ENCODE measurements around the gene L1CAM.

Gene L1CAM, protein sequence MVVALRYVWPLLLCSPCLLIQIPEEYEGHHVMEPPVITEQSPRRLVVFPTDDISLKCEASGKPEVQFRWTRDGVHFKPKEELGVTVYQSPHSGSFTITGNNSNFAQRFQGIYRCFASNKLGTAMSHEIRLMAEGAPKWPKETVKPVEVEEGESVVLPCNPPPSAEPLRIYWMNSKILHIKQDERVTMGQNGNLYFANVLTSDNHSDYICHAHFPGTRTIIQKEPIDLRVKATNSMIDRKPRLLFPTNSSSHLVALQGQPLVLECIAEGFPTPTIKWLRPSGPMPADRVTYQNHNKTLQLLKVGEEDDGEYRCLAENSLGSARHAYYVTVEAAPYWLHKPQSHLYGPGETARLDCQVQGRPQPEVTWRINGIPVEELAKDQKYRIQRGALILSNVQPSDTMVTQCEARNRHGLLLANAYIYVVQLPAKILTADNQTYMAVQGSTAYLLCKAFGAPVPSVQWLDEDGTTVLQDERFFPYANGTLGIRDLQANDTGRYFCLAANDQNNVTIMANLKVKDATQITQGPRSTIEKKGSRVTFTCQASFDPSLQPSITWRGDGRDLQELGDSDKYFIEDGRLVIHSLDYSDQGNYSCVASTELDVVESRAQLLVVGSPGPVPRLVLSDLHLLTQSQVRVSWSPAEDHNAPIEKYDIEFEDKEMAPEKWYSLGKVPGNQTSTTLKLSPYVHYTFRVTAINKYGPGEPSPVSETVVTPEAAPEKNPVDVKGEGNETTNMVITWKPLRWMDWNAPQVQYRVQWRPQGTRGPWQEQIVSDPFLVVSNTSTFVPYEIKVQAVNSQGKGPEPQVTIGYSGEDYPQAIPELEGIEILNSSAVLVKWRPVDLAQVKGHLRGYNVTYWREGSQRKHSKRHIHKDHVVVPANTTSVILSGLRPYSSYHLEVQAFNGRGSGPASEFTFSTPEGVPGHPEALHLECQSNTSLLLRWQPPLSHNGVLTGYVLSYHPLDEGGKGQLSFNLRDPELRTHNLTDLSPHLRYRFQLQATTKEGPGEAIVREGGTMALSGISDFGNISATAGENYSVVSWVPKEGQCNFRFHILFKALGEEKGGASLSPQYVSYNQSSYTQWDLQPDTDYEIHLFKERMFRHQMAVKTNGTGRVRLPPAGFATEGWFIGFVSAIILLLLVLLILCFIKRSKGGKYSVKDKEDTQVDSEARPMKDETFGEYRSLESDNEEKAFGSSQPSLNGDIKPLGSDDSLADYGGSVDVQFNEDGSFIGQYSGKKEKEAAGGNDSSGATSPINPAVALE

DNA sequence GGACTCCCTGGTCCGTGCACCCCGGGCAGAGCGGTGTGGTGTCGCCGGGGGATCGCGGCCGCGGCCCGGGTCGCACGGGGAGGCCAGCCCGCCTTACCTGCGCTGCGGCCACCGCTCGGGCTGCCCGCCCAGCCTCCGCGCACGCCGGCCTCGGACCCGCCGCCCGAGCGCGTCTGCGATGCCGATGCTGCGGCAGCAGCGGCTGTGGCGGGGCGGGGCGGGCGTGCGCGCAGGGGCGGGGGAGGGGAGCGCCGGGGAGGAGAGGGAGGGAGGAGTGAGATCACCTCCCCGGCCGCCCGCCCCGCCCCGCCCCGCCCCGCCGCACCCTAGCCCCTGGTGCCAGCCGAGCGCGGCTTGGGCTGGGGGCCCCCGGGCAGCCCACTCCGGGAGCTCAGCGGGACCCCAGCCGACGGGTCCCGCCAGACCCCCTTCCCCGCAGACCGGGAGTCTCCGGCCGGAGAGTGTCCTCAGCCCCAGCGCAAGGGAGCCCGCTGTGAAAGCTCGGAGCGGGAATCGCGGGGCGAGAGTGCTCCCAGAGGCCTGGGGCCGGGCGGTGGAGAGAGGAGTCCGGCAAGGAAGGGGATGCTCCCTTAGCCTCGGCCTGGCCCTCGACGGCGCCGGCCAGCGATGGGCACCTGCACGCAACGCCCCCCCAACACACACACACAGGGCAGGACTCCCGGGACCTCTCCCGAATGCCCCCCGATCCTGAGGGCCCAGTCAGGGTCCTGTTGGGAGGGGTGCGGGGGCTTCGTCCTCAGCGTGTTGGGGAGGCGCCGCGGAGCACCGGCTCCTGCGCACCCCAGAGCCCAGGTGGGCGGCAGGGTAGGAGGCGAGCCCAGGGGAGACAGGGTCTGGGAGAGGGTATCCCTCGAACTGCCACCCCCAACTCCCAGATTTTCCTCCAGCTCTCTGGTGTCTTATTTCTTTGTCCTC, at the start of gene L1CAM:
Gene L1CAM, minus strand, starts transcription at position 206 of the 936 bp plus-strand sequence. CDS start 10,337 bp downstream, outside the sequence.
- DNase-seq (ENCODE audit: low spot score): no peak

DNA sequence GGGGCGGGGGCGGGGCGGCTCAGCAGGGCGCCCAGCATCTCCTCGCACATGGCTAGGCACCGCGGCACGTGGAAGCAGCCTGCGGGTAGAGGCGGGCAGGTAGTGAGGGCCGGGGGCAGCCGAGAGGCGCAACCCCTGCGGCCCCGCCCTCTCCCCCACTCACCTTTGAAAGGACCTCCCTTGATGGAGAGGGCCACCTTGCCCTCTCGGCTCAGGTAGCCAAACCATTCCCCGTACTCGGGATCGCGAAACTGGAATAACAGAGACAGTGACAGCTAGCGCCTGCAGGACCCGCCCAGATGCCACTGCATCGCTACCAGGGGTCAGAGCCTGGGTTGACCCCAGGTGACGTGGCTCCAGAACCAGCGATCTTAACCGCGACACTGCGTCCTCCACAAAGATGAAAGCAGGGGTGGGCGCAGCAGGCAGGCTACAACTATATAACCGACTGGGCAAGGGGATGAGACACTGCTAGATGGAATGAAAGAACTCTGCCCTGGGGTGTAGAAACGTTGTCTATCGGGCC, 49.4 kb upstream of the L1CAM start:
- peak; percentile 52 for DNase-seq (ENCODE audit: low spot score)

DNA sequence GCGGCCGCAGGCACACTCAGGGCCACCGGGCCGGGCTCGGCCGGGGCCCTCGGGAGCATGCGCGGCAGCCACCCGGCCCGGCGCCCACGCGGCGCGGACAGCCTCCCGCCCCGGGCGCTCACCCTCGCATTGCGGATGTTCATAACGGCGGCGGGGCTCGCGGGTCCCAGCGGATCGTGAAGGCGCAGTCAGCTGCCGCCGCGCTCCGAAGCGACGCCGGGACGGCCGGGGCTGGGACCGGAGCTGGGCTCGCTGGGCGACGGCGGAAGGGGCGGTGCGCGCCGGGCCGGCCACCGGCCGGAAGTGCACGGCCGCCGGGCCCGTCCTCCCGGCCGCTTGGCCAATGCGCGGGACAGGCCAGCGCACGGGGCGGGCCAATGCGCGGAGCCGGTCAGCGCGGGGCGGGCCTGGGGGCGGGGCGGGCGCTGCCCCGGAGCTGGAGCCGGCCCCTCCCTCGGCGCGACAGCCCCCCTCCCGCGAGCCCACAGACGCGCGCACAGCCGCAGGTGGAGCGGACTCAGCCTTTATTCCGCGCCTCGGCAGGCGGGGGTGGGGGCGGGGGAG, 48.9 kb upstream of the L1CAM start, which contains the start of gene NAA10:
Gene NAA10, minus strand, starts transcription at position 276 of the 564 bp plus-strand sequence. Its CDS starts 133 bp downstream, at position 143.
- peak; percentile 78 for DNase-seq (ENCODE audit: low spot score)

DNA sequence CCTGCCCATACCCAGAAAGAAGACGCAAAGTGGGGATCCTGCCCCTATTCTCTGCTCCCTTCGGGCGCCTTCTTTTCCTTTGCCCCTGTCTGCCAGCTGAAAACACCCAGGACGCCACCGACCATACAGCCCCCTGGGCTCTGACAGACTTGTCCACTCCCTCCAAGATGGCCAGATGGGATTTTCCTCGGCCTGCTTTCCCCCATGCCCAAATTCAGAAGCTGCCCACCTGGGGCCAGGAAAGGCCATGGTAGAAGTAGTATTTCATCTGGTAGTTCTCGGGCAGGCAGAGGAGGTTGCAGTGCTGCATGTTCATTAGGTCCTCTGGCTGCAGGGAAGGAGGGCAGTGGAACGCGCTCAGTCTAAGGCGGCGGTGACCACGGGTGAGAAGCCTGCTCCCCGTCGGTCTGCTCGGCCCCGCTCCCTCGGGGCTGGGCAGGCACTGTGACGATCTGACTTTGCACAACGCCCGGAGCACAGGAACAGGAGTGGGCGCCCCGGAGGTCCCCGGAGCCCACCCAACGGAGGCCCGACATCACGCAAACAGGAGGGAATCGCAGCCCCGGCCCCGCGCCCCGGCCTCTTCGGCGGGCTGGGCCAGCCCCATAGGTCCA, 48.3 kb upstream of the L1CAM start:
- no peak for DNase-seq (ENCODE audit: low spot score)

DNA sequence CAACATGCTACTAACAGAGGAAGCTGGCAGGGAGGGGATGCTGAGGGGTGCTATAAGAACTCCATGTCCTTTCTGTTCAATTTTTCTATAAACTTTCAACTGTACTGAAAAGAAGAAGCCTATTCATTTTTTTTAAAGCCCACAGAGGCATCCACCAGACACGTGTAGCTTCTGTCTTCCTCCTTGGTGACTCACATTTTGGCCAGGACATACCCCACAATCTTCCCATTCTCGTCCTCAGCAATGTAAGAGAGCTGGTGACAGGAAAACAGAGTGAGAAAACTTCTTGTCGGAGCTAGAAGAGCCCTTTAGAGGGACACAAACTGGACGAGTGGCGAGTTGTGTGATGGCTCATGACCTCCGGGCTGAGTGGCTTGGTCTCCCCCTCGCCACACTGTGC, 47.8 kb upstream of the L1CAM start:
- DNase-seq (ENCODE audit: low spot score): no peak

DNA sequence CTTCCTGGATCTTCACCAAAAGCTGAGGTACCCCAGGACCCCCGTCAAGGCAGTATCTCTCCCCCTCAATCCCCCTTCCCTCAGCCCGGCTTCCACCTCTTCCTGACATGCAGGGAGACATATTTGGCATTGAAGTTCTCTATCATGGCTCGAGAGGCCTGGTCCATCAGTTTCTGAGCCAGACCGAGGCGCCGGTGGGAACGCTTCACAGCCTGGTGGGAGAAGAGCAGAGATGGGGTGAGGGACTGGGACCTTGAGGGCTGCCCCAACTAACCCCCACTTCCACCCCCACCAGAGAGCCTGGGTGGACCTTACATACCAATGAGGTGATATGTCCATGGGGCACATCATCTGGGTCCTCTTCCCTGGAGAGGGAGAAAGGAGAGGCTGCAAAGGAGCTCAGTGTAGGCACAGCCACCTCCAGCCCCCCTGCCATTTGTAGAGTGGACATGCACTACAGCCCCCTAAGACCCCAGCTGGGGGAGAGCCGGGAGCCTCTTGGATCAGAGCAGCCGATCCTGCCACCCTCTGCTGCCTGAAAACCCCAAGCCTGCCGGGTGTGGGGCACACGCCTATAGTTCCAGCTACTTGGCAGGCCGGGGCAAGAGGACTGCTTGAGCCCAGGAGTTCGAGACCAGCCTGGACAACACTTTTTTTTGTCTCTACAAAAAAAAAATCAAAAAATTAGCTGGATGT, 46.4 kb upstream of the L1CAM start:
- no peak for DNase-seq (ENCODE audit: low spot score)

DNA sequence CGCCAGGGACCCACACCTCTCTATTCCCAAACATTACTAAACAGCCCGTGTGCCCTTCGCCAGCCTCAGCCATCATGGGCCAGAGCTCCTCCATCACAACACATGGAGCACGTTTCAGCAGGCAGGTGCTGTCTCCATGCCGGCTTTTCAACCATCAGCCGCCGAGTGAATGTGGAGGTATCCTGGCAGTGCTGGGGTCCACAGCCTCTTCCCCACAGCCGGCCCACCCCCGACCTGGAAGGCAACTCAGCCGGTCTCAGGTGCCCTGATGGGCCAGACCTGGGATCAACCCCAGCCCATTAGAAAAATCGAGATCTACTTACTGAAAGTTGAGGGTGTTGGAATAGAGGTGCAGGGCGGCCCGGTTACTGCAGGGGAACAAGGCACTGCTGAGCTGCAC, 45.8 kb upstream of the L1CAM start:
- no peak for DNase-seq (ENCODE audit: low spot score)

DNA sequence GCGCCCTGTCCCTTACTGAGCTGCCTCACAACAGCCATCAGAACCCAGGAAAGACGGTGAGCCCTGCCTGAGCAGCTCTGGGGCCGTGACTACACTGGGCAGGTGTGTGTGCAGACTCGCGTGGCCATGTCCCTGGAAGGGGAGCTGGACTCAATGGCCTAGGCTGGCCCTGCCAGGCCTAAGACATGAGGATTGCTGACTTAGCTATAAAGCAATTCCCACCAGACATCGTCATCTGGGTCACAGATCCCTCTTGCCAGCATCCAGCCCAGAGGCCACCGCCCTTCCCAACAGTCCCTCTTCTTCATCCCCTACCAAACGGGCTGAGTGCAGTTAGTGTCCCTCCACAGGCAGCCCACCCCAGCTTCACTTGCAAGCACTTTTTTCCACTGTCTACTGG, 45.2 kb upstream of the L1CAM start:
- DNase-seq (ENCODE audit: low spot score): no peak

DNA sequence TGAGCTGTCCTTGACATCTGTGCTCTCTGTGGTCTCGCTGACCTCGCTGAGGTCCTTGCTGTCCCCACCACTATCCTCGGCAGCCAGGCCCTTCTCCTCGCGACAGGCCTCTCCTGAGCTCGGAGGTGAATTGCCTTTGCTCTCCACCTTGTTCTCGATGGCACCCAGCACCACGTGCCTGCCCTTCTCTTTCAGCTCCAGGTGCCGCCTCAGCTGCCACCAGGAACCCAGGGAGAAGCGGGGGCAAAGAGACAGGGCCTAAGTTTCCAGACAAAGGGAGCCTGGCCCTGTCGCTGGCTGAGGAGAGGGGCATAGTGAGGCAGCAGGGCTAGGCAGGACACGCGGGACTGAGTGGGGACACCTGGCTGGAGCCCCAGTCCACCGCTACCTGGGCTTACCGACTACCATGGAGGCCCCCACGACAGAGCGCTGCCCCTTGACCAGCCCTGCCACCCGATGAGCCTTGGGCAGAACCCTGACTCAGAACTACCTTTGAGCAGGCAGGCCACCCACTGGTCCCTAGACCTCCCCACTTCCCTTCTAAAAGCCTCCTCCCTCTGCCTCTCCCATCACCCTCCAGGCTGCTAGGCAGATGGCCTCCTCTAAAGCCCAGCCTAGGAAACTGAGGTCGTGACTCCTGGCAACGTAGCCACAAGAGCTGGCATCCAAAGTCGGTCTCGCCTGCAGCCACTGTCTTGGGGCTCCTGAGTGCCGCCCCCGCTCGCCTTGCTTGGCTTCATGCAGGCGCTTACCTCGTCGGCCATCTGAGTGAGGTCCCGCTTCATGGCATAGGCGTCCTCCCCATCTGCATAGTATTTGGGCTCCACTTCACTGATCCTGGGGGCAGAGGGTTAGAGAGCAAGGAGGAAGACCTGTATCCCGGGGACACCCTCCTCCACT, 44.3 kb upstream of the L1CAM start:
- no peak for DNase-seq (ENCODE audit: low spot score)

DNA sequence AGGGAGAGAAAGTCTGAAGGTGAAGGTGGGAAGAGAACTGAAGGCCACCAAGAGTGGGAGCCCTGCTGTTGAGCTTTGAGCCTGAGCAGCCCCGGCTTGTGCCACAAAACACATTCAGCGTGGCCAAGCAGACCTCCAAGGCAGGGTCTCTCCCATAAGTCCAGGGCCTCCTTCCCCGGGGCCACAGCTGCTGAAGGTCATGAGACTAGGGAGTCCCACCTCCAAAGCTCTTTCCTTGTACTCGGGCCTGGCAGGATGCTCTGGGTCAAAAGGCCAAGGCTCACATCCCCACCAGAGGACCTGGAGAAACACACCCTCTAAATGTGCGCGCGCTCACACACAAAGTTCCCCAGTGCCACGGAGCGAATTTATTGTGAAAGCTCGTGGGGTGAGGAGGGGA, 43.6 kb upstream of the L1CAM start:
- DNase-seq (ENCODE audit: low spot score): no peak

DNA sequence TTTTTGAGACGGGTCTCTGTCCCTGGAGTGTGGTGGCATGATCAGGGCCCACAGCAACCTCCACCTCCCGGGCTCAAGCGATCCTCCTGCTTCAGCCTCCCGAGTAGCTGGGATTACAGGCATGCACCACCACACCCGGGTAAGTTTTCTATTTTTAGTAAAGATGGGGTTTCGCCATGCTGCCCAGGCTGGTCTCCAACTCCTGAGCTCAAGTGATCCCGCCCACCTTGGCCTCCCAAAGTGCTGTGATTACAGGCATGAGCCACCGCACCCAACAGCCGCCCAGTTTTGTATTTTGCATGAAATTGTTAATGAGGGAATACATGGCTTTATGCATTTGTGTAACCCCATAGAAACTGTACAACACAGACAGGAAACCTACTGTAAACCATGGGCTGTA, 42.9 kb upstream of the L1CAM start:
- DNase-seq (ENCODE audit: low spot score): no peak

DNA sequence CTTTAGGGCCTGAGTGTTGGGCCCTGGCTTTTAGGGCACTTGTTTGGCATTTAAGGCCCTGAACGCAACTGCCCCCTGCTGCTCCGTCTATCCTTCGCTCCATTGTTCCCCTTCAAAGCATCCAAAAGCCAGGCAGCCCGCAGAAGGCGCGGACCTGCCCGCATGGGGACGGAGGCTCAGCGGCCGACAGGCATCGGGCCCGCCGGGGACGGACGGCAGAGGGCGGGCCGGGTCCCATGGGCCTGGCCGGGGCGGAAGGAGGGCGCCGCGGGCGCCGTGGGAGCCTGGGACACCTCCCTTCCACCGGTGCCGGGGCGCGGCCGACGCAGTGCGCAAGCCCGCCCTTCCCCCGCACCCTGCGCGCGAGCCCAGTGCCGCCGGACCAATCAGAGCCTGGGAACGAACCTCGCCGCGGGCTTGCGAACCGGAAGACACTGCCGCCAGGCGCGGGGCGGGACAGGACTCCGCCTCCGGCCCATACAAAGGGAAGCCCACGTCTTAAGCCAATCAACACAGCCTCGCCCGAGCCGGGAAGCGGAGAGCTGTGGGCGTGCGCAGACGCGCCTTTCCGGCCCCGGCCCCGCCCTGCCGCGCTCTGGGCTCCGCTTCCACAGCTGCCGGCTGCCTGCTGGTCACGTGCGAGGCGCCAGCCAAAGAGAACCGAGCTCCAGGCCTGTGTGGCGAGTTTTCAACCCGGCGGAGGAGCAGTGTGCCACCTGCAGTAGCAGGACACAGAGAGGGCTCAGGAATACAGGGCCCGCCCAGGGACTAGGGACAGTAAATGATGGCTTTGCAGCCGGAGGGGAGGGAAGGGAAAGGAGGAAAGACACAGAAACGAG, 42.2 kb upstream of the L1CAM start:
- peak; percentile 97 for DNase-seq (ENCODE audit: low spot score)

DNA sequence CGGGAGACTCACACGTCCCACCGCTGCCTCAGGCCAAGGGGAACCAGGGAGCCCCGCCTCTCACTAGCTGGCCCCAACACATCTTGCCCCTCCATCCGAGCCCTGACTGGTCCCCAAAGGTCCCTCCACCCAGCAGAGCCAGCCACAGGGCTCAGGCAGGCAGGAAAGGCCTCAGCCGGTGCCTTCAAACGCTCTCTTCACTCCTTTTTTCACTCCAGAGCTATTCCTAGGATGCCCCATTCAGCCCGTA, 41.6 kb upstream of the L1CAM start:
- no peak for DNase-seq (ENCODE audit: low spot score)

DNA sequence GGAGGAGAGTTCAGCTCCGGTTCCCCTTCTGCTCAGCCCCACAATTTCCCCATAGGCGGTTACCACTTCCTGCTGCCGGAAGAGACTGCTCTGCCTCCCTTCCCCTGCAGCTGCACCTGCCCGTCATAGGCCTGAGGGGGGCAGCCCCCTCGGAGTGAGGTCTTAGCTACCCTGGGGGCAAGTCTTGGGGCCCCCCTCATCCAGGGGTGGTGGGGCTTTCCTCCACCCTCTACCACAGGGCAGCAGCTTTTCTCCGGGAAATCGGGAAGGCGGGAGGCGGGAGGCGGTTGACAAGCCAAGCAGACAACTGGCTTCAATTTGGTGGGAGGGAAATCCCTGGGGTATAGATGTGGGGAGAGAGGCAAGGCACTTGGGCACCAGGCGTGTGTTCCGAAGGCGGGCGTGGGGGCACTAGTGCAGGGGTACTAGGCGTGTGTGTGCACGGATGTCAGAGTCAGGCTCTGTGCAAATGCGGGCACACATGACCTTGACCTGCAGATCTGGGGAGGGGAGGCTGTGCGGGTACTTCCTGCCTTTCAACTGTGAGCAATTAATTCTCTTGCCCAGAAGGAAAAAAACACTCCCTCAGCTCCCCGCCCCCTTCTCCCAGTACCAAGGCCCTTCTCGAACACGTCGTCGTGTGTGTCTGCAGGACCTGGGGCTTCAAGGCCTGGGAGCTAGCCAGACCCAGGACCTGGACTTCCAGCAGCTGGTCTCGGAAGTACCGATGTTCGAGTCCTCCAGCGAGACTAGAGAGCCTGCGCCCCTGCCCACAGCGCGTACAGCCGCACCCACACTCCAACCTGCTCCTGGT, 41.1 kb upstream of the L1CAM start:
- DNase-seq (ENCODE audit: low spot score): no peak

DNA sequence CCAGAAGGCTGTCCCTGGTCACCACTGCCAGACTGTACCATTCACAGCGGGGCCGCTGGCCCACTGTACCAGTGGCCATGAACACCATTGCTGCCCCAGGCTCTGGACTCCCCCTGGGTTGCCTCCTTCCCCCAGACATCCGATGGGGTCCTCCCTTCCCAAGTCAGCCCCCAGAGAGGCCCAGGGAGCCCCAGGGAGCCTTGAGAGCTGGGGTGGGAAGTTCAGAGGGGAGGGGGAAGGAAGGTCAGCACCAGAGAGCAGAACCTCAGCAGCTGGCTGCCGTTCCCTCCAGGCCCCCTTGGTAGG, 40.5 kb upstream of the L1CAM start:
- no peak for DNase-seq (ENCODE audit: low spot score)

DNA sequence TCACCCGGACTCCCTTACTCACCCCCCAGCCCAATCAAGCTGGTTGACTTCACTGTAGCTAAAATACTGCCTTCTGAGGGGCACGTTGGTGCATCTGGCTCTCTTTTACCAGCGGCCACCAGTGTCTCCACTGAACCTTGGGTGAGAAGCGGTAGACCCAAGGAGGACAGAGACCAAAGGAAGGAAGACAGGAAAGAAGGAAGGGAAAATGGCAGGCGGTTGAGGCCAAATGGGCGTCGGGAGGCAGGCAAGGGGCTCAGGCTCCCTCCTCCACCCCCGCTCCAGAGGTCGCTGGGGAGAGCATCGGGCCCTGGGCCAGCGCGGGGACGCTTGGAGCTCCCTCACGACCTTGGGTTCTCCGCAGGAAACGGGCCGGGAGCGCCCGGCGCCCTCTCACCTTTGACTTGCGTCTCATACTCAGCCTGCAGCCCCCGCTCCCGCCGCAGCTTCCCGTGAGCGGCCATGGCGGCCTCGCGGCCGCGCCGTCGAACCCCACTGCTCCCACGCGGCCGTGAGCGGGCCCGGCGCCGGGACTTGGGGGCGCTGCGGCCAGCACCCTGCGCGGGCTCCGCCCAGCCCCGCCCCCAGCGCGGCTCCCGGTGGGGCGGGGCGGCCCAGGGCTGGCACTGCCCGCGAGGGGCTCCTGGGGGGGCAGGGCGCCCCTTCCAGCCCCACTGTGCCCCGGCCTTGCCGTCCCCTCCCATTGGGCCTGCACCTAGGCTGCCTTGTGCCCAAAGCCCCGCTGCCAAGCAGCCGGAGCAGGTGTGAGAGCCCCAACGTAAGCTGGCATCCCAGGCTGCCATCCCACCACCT, 40.0 kb upstream of the L1CAM start, which contains the start of gene ARHGAP4:
Gene ARHGAP4, minus strand, starts transcription at position 526 of the 813 bp plus-strand sequence. Its CDS starts 62 bp downstream, at position 464.
- no peak for DNase-seq (ENCODE audit: low spot score)

Measured in HuH-7 (cell line).